Neural cell (in vitro differentiated cells): ENCODE results near the gene ITGA8. TPM values are rescaled to one million over a fixed set of nuclear protein-coding genes. Genes with fewer than 3 reads are reported as not detected.

Source experiments
- H2AFZ ChIP-seq: fragments of 200-600, 300-800 bp; sonication (generic), shearing (Covaris generic); 2 replicates; pipeline ENCODE4 v1.6.0; 2014; ENCODE audit warnings: low read depth, mild to moderate bottlenecking, antibody characterized with exemption, low read length, moderate library complexity
- H3F3A ChIP-seq: fragments of 200-600 bp; shearing (Covaris generic); 2 replicates; pipeline ENCODE4 v1.6.1; 2016; ENCODE audit warnings: mild to moderate bottlenecking, moderate library complexity, mixed read lengths, antibody characterized with exemption, low read length; ENCODE audit not compliant: insufficient read depth, poor library complexity, severe bottlenecking
- H3K27ac ChIP-seq: fragments of 200-600, 300-800 bp; sonication (generic), shearing (Covaris generic); 2 replicates; pipeline ENCODE4 v1.5.1; 2014; ENCODE audit warnings: mild to moderate bottlenecking, low read length, moderate library complexity
- H3K27me3 ChIP-seq: fragments of 300-800, 200-600 bp; sonication (generic), shearing (Covaris generic); 2 replicates; pipeline ENCODE4 v1.6.0; 2014; ENCODE audit warnings: mild to moderate bottlenecking, low read depth, low read length, moderate library complexity; ENCODE audit not compliant: insufficient read depth
- H3K36me3 ChIP-seq: fragments of 300-800, 200-600 bp; sonication (generic), shearing (Covaris generic); 2 replicates; pipeline ENCODE4 v1.5.1; 2014; ENCODE audit warnings: mild to moderate bottlenecking, antibody characterized with exemption, low read length, moderate library complexity; ENCODE audit not compliant: insufficient read depth
- H3K4me2 ChIP-seq: fragments of 300-800, 200-600 bp; sonication (generic), shearing (Covaris generic); 2 replicates; pipeline ENCODE4 v1.6.0; 2014; ENCODE audit warnings: mild to moderate bottlenecking, low read length
- H3K4me3 ChIP-seq: fragments of 300-800, 200-600 bp; sonication (generic), shearing (Covaris generic); 2 replicates; pipeline ENCODE4 v1.5.1; 2014; ENCODE audit warnings: mild to moderate bottlenecking, low read length, moderate library complexity
- H3K79me2 ChIP-seq: fragments of 200-600 bp; shearing (Covaris generic); replicated peaks from 2 replicates; pipeline ENCODE4 v1.6.0; 2014; ENCODE audit warnings: mild to moderate bottlenecking, low read length, moderate library complexity; ENCODE audit not compliant: insufficient read depth
- H3K9ac ChIP-seq: fragments of 300-800, 200-600 bp; sonication (generic), shearing (Covaris generic); 2 replicates; pipeline ENCODE4 v1.6.1; 2016; ENCODE audit warnings: mild to moderate bottlenecking, low read length, mixed read lengths
- H3K9me2 ChIP-seq: fragments of 200-600 bp; shearing (Covaris generic); 2 replicates; pipeline ENCODE4 v1.6.1; 2016; ENCODE audit warnings: mild to moderate bottlenecking, low read length, mixed read lengths; ENCODE audit not compliant: insufficient read depth
- H3K9me3 ChIP-seq: fragments of 200-600, 300-800 bp; sonication (generic), shearing (Covaris generic); 2 replicates; pipeline ENCODE4 v1.6.1; 2016; ENCODE audit warnings: mild to moderate bottlenecking, mixed run types, low read length, moderate library complexity, mixed read lengths
- H4K20me1 ChIP-seq: fragments of 200-600 bp; shearing (Covaris generic); 2 replicates; pipeline ENCODE4 v1.6.1; 2016; ENCODE audit warnings: mild to moderate bottlenecking, mixed run types; ENCODE audit not compliant: insufficient read depth
- CTCF ChIP-seq: fragments of 450-650 bp; IDR thresholded peaks from 2 replicates; pipeline ENCODE4 v1.5.1; 2014; ENCODE audit warnings: antibody characterized with exemption, mild to moderate bottlenecking, moderate library complexity; ENCODE audit not compliant: poor library complexity, severe bottlenecking
- EP300 ChIP-seq: fragments of 450-650 bp; conservative IDR thresholded peaks from 2 replicates; pipeline ENCODE4 v1.6.1; 2014; ENCODE audit warnings: antibody characterized with exemption, mild to moderate bottlenecking, moderate library complexity; ENCODE audit not compliant: poor library complexity, severe bottlenecking
- EZH2 ChIP-seq: fragments of 200-600, 300-800 bp; shearing (Covaris generic), sonication (generic); IDR thresholded peaks from 2 replicates; pipeline ENCODE4 v1.6.1; 2014; ENCODE audit warnings: antibody characterized with exemption, low read length, borderline replicate concordance, mild to moderate bottlenecking; ENCODE audit not compliant: insufficient read depth, poor library complexity, severe bottlenecking
- MXI1 ChIP-seq: fragments of 450-650 bp; conservative IDR thresholded peaks from 2 replicates; pipeline ENCODE4 v1.6.1; 2014; ENCODE audit warnings: antibody characterized with exemption, mild to moderate bottlenecking; ENCODE audit not compliant: poor library complexity, severe bottlenecking
- POLR2AphosphoS5 ChIP-seq: IDR thresholded peaks from 2 replicates; pipeline ENCODE4 v1.6.1; 2012
- RAD21 ChIP-seq: fragments of 450-650 bp; conservative IDR thresholded peaks from 2 replicates; pipeline ENCODE4 v1.6.1; 2014; ENCODE audit warnings: antibody characterized with exemption, mild to moderate bottlenecking, moderate library complexity
- REST ChIP-seq: IDR thresholded peaks from 2 replicates; pipeline ENCODE4 v1.6.1; 2012; ENCODE audit warnings: borderline replicate concordance
- SMC3 ChIP-seq: fragments of 450-650 bp; conservative IDR thresholded peaks from 2 replicates; pipeline ENCODE4 v1.6.1; 2014; ENCODE audit warnings: antibody characterized with exemption, mild to moderate bottlenecking, moderate library complexity; ENCODE audit not compliant: poor library complexity
- TAF1 ChIP-seq: IDR thresholded peaks from 2 replicates; pipeline ENCODE4 v1.6.1; 2012; ENCODE audit warnings: low read depth
- polyA plus RNA-seq: library from polyadenylated mRNA; depleted of rRNA; stranded (reverse); fragments of >200 nt; gene quantifications from 2 replicates; pipeline ENCODE4 v1.2.3, GENCODE V29; 2014

Gene ITGA8
- polyA plus RNA-seq, 1 donor from 2014 or later: 0.11 TPM

GRCh38 chr10:15518250-15518649 lies 201.5 kb downstream of the ITGA8 start:
- TF ChIP-seq POLR2AphosphoS5 (no peak), REST (no peak), SMC3 (no peak), RAD21 (no peak), CTCF (no peak), EP300 (no peak), MXI1 (no peak), TAF1 (no peak), EZH2 (no peak)
- Histone ChIP-seq H3K27me3 (no peaks in the 10 kb centered on the region), H3K4me3 (no peak overlapping the region), H3K9me3 (no peaks in the 10 kb centered on the region), H3K4me2 (no peak overlapping the region), H3K27ac (no peak overlapping the region), H3K9ac (no peak overlapping the region), H3F3A (no peaks in the 10 kb centered on the region), H3K9me2 (no peaks in the 10 kb centered on the region), H4K20me1 (no peaks in the 10 kb centered on the region), H2AFZ (no peak overlapping the region), H3K36me3 (no peaks in the 10 kb centered on the region), H3K79me2 (no peaks in the 10 kb centered on the region)

GRCh38 chr10:15516256-15517085 lies 203.3 kb downstream of the ITGA8 start:
- Histone ChIP-seq H3K36me3 (no peaks in the 10 kb centered on the region), H2AFZ (no peak overlapping the region), H3F3A (no peaks in the 10 kb centered on the region), H3K9me3 (no peaks in the 10 kb centered on the region), H3K27ac (no peak overlapping the region), H4K20me1 (no peaks in the 10 kb centered on the region), H3K4me3 (no peak overlapping the region), H3K27me3 (no peaks in the 10 kb centered on the region), H3K4me2 (no peak overlapping the region), H3K9ac (no peak overlapping the region), H3K79me2 (no peaks in the 10 kb centered on the region), H3K9me2 (no peaks in the 10 kb centered on the region)
- no peak for TF ChIP-seq POLR2AphosphoS5
- no peak for TF ChIP-seq EZH2
- no peak for TF ChIP-seq SMC3
- no peak for TF ChIP-seq TAF1
- no peak for TF ChIP-seq RAD21
- no peak for TF ChIP-seq MXI1
- no peak for TF ChIP-seq REST
- TF ChIP-seq EP300: no peak
- no peak for TF ChIP-seq CTCF
